Mucosa of descending colon (tissue), 3 donors: Measurements from ENCODE around the gene NUMBL. TPM values are rescaled to one million over a fixed set of nuclear protein-coding genes. Genes with fewer than 3 reads are reported as not detected.

Source experiments
- ATAC-seq: fragments of 200-7000 bp; cut with Tn5 transposase; one replicate; pipeline ENCODE4 v1.9.1; 2020; ENCODE audit warnings: mild to moderate bottlenecking, moderate library complexity
- DNase-seq, 3 donors: peaks; one replicate each; pipeline ENCODE4 v3.0.0-alpha.2; 2020
- H3K36me3 ChIP-seq: fragments of 200-600 bp; one replicate; pipeline ENCODE4 v1.8.0; 2021; ENCODE audit warnings: low read depth, mild to moderate bottlenecking
- H3K4me1 ChIP-seq: fragments of 200-600 bp; one replicate; pipeline ENCODE4 v1.8.0; 2021; ENCODE audit warnings: low read depth, mild to moderate bottlenecking
- H3K4me3 ChIP-seq: fragments of 200-600 bp; one replicate; pipeline ENCODE4 v1.8.0; 2021; ENCODE audit warnings: mild to moderate bottlenecking
- H3K9me3 ChIP-seq: fragments of 200-600 bp; one replicate; pipeline ENCODE4 v1.8.0; 2021; ENCODE audit warnings: mild to moderate bottlenecking
- CTCF ChIP-seq: fragments of 200-600 bp; IDR thresholded peaks from one replicate; pipeline ENCODE4 v1.8.0; 2022; ENCODE audit warnings: antibody characterized with exemption, mild to moderate bottlenecking
- intact Hi-C, 2 donors: fragments of 100-400 bp; cut with DNase I in 1 of 2; cut with micrococcal nuclease in 1 of 2; formaldehyde crosslinking; loops; one replicate each; pipeline versions ENCODE4 v1.11.0 to v1.11.1; 2022; cut with DNase I, micrococcal nuclease
- total RNA-seq, 3 donors: library from RNA; stranded (reverse); fragmentation: NEBNext Ultra II Directional in 2 of 3; extraction: Animal tissue kit (Norgen Biotek cat#: 25700) in 2 of 3; gene quantifications; one replicate each; pipeline versions ENCODE4 v1.2.1 to v1.2.4, GENCODE V29; 2021 to 2023
- donor health status: DM: no; HTN: no; CAD: no; lungs with moderate emphysema.
- donor health status: DM: no; HTN: no; CAD: no.
- donor health status: DM: no; HTN: yes; CAD: no.

NUMBL gene
- total RNA-seq, 3 donors from 2014 or later, result 10.2 to 39.7 (median 16.9) TPM

GRCh38 chr19:40695881-40696280 lies 5.4 kb upstream of the NUMBL start:
- no peak for ATAC-seq
- no peak for DNase-seq
- H3K4me1 ChIP-seq, result no peaks in the 10 kb centered on the region
- H3K36me3 ChIP-seq, result no peaks in the 10 kb centered on the region
- intact Hi-C loops, result no loop called here
- TF ChIP-seq CTCF, result no peak
- no peaks in the 10 kb centered on the region for H3K9me3 ChIP-seq
- no peak overlapping the region for H3K4me3 ChIP-seq

GRCh38 chr19:40693896-40694295 lies 3.4 kb upstream of the NUMBL start:
- Histone ChIP-seq H3K9me3 (no peaks in the 10 kb centered on the region), H3K4me1 (no peaks in the 10 kb centered on the region), H3K4me3 (no peak overlapping the region), H3K36me3 (no peaks in the 10 kb centered on the region)
- no peak for DNase-seq
- no peak for TF ChIP-seq CTCF
- intact Hi-C loops, result no loop called here
- ATAC-seq, result no peak

- intact Hi-C loops, result no loop called here
- no peak overlapping the region for H3K4me3 ChIP-seq
- no peaks in the 10 kb centered on the region for H3K4me1 ChIP-seq
- H3K36me3 ChIP-seq, result no peaks in the 10 kb centered on the region
- no peaks in the 10 kb centered on the region for H3K9me3 ChIP-seq
- ATAC-seq (no peak), DNase-seq (no peak)
- TF ChIP-seq CTCF, result no peak
These were observed 2.8 kb upstream of the NUMBL start for GRCh38 chr19:40693150-40693788.

- Histone ChIP-seq H3K36me3 (no peaks in the 10 kb centered on the region), H3K4me3 (no peak overlapping the region), H3K9me3 (no peaks in the 10 kb centered on the region), H3K4me1 (peaks cover 6% of the 10 kb centered on the region)
- DNase-seq, result no peak
- intact Hi-C loops, result no loop called here
- TF ChIP-seq CTCF, result no peak
- ATAC-seq, result no peak
These were observed 1.7 kb upstream of the NUMBL start for GRCh38 chr19:40692212-40692551.

GRCh38 chr19:40691421-40692211 lies 1.2 kb upstream of the NUMBL start:
- no peaks in the 10 kb centered on the region for H3K36me3 ChIP-seq
- no peak for TF ChIP-seq CTCF
- peak in 1 of 3 donors; percentile 36 for DNase-seq

More at GRCh38 chr19:40691421-40692211, 1.2 kb upstream of the NUMBL start:
- Histone ChIP-seq H3K4me3 (no peak overlapping the region), H3K9me3 (no peaks in the 10 kb centered on the region), H3K4me1 (peaks cover 7% of the 10 kb centered on the region)
- no peak for ATAC-seq
- intact Hi-C loops, result no loop called here
